WTC11 (cell line): ENCODE results near the gene CACNA2D4.

Experiments used
- TF ChIP-seq, protein P1 (sequence below): fragments of 200-600 bp; IDR thresholded peaks from 2 replicates; pipeline ENCODE4 v1.8.0; 2022; ENCODE audit warnings: antibody characterized with exemption
- TF ChIP-seq, protein P2 (sequence below): sonication (generic); formaldehyde crosslinking; IDR thresholded peaks from 2 replicates; pipeline ENCODE4 v1.8.1; 2023; ENCODE audit warnings: mild to moderate bottlenecking, missing genetic modification reagents, moderate library complexity

GRCh38 chr12:1888923-1889322 lies 29.5 kb downstream of the CACNA2D4 start:
- TF ChIP-seq, protein P1, sequence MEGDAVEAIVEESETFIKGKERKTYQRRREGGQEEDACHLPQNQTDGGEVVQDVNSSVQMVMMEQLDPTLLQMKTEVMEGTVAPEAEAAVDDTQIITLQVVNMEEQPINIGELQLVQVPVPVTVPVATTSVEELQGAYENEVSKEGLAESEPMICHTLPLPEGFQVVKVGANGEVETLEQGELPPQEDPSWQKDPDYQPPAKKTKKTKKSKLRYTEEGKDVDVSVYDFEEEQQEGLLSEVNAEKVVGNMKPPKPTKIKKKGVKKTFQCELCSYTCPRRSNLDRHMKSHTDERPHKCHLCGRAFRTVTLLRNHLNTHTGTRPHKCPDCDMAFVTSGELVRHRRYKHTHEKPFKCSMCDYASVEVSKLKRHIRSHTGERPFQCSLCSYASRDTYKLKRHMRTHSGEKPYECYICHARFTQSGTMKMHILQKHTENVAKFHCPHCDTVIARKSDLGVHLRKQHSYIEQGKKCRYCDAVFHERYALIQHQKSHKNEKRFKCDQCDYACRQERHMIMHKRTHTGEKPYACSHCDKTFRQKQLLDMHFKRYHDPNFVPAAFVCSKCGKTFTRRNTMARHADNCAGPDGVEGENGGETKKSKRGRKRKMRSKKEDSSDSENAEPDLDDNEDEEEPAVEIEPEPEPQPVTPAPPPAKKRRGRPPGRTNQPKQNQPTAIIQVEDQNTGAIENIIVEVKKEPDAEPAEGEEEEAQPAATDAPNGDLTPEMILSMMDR = no peak
- TF ChIP-seq, protein P2, sequence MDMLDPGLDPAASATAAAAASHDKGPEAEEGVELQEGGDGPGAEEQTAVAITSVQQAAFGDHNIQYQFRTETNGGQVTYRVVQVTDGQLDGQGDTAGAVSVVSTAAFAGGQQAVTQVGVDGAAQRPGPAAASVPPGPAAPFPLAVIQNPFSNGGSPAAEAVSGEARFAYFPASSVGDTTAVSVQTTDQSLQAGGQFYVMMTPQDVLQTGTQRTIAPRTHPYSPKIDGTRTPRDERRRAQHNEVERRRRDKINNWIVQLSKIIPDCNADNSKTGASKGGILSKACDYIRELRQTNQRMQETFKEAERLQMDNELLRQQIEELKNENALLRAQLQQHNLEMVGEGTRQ (CRISPR knock-in tag) = no peak
